ENCODE data around the gene TEX22. TPM values are rescaled to one million over a fixed set of nuclear protein-coding genes. Genes with fewer than 3 reads are reported as not detected.
A peak's percentile ranks its signal among the peaks of the same experiment; 100 is the strongest.

The TEX22 gene
- total RNA-seq, 5 donors from 2014 or later (not counting 1 experiment from before 2014, with no cell fraction given) = 0.93 to 9.0 (median 6.0) TPM

DNA sequence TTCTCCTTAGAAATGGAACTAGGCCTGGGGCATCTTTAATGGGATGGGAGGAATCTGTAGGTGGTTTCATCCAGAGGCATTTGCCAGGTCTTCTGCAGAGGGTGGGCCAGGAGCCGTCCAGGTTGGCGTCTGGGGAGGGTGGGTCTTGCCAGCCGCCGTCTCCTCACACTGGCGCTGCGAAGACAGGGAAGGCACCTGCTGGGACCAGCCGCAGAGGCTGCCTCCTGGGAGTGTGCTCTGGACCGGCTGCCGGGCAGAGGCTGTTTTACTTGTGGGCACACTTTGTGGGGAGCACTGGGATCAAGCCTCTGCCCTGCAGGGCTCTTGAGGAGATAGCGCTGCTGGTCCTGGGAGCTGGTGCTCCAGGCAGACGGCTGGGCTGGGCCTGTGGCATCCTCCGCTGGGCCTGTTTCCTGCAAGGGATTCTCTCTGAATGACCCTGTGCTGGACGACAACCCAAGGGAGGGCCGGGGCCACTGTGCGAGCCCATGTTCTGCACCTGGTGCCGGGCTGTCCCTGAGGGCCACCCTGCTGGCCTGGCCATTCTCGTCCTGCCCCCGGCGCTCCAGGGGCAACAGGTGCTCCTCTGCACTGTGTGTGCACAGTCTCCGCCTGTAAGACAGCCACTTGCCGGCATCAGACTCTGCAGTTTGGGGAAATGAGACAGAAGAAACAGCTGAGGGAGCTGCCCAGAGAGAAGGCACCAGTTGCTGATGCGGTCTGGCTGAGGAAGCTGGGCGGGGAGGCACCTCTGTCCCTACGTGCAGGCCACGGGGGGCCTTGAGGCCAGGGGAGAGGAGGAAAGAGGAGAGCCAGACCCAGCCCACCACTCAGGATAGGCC lies 10.0 kb upstream of the TEX22 start:
- H3K4me3 ChIP-seq (ENCODE audit: control insufficient read depth in 1 of 2, extremely low read depth in 1 of 2, low read length in 1 of 2) = no peak overlapping the region
- no peak for ATAC-seq (replicated peaks in 1 of 4)
- H3K27me3 Mint-ChIP-seq = no peaks in the 10 kb centered on the region
- 94% methylated on average over 22 of the region's 25 CpGs for WGBS (ENCODE audit: insufficient coverage)
- ChIA-PET CTCF (no interaction called here), POLR2A (no interaction called here)
- peaks cover 4 to 24% of the 10 kb centered on the region in 2 donors for H3K36me3 ChIP-seq (ENCODE audit: control insufficient read depth in 2 of 2, extremely low read depth in 1 of 2, insufficient read depth in 1 of 2, low read length in 1 of 2)
- no peaks in the 10 kb centered on the region for H3K9me3 Mint-ChIP-seq
- no peaks in the 10 kb centered on the region for H3K27me3 ChIP-seq (replicated peaks in 1 of 2; ENCODE audit: control insufficient read depth in 2 of 2, extremely low read depth in 1 of 2, insufficient read depth in 2 of 2, low read length in 1 of 2)
- H3K4me1 ChIP-seq (ENCODE audit: control insufficient read depth in 1 of 2, extremely low read depth in 1 of 2, insufficient read depth in 2 of 2, low read length in 2 of 2) = peaks cover 0 to 6% of the 10 kb centered on the region in 2 experiments
- H3K27ac Mint-ChIP-seq = no peak overlapping the region
- no peak overlapping the region for H3K4me3 Mint-ChIP-seq
- H3K27ac ChIP-seq (ENCODE audit: low read length) = no peak overlapping the region
- no peaks in the 10 kb centered on the region for H3K9me3 ChIP-seq
- no peak for DNase-seq
- peaks cover 5% of the 10 kb centered on the region for H3K36me3 Mint-ChIP-seq
- peaks cover 0 to 4% (median 4%) of the 10 kb centered on the region in 3 donors for H3K4me1 Mint-ChIP-seq

DNA sequence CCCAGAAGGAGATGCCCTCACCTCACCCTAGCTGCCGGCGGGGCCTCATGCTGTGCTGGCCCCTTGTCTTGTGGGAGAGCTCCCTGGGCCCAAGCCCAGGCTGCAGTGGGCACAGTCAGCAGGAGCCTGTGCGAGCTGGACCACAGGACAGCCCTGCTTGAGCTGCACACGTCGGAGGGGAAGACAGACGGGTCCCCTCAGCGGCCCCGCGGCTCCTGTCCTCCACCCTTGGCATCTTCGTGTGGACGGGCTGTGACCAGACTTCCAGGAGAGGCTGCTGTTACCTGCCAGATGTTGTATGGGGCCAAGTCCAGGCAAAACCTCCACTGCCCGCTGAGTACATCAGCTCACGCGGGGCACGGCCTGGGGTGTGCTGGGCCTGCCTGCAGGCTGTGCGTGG lies 9.4 kb upstream of the TEX22 start:
- Histone ChIP-seq H3K4me1 (ENCODE audit: control insufficient read depth in 1 of 2, extremely low read depth in 1 of 2, insufficient read depth in 2 of 2, low read length in 2 of 2) (peaks cover 0 to 6% of the 10 kb centered on the region in 2 experiments), H3K9me3 (no peaks in the 10 kb centered on the region), H3K27me3 (replicated peaks in 1 of 2; ENCODE audit: control insufficient read depth in 2 of 2, extremely low read depth in 1 of 2, insufficient read depth in 2 of 2, low read length in 1 of 2) (no peaks in the 10 kb centered on the region), H3K27ac (ENCODE audit: low read length) (no peak overlapping the region), H3K4me3 (ENCODE audit: control insufficient read depth in 1 of 2, extremely low read depth in 1 of 2, low read length in 1 of 2) (no peak overlapping the region), H3K36me3 (ENCODE audit: control insufficient read depth in 2 of 2, extremely low read depth in 1 of 2, insufficient read depth in 1 of 2, low read length in 1 of 2) (peaks cover under 1 to 22% of the 10 kb centered on the region in 2 donors)
- CTCF ChIA-PET = no interaction called here
- H3K4me3 Mint-ChIP-seq = no peak overlapping the region
- POLR2A ChIA-PET = no interaction called here
- ATAC-seq (replicated peaks in 1 of 4) (no peak), DNase-seq (no peak)
- H3K27ac Mint-ChIP-seq = no peak overlapping the region
- no peaks in the 10 kb centered on the region for H3K36me3 Mint-ChIP-seq
- H3K27me3 Mint-ChIP-seq = no peaks in the 10 kb centered on the region
- WGBS (ENCODE audit: insufficient coverage) = 94% methylated on average over 16 of the region's 16 CpGs
- H3K4me1 Mint-ChIP-seq = peaks cover 0 to 4% (median 4%) of the 10 kb centered on the region in 3 donors
- no peaks in the 10 kb centered on the region for H3K9me3 Mint-ChIP-seq

GRCh38 chr14:105389534-105389933 lies 8.8 kb upstream of the TEX22 start:
- no peaks in the 10 kb centered on the region for H3K9me3 Mint-ChIP-seq
- DNase-seq = no peak
- H3K27ac Mint-ChIP-seq = no peak overlapping the region
- Histone ChIP-seq H3K9me3 (no peaks in the 10 kb centered on the region), H3K36me3 (ENCODE audit: control insufficient read depth in 2 of 2, extremely low read depth in 1 of 2, insufficient read depth in 1 of 2, low read length in 1 of 2) (peaks cover 0 to 22% of the 10 kb centered on the region in 2 donors), H3K4me1 (ENCODE audit: control insufficient read depth in 1 of 2, extremely low read depth in 1 of 2, insufficient read depth in 2 of 2, low read length in 2 of 2) (peaks cover 0 to 6% of the 10 kb centered on the region in 2 experiments), H3K4me3 (ENCODE audit: control insufficient read depth in 1 of 2, extremely low read depth in 1 of 2, low read length in 1 of 2) (no peak overlapping the region), H3K27me3 (replicated peaks in 1 of 2; ENCODE audit: control insufficient read depth in 2 of 2, extremely low read depth in 1 of 2, insufficient read depth in 2 of 2, low read length in 1 of 2) (no peaks in the 10 kb centered on the region), H3K27ac (ENCODE audit: low read length) (no peak overlapping the region)
- CTCF ChIA-PET = no interaction called here
- POLR2A ChIA-PET = interaction anchor here in 1 of 2 donors (0.6 kb wide), 1 partner anchor 100 kb away, joined by 3 read pairs; no protein-coding TSS in a partner anchor
- H3K4me1 Mint-ChIP-seq = peaks cover 0 to 4% (median 4%) of the 10 kb centered on the region in 3 donors
- no peak overlapping the region for H3K4me3 Mint-ChIP-seq
- WGBS (ENCODE audit: insufficient coverage) = 93% methylated on average over 9 of the region's 12 CpGs
- no peaks in the 10 kb centered on the region for H3K36me3 Mint-ChIP-seq
- H3K27me3 Mint-ChIP-seq = no peaks in the 10 kb centered on the region
- ATAC-seq (replicated peaks in 1 of 4) = no peak

- peaks cover 0 to 4% (median 4%) of the 10 kb centered on the region in 3 donors for H3K4me1 Mint-ChIP-seq
- POLR2A ChIA-PET = interaction anchor here in 1 of 2 donors (0.6 kb wide), 1 partner anchor 100 kb away, joined by 3 read pairs; no protein-coding TSS in a partner anchor
- Histone ChIP-seq H3K4me3 (ENCODE audit: control insufficient read depth in 1 of 2, extremely low read depth in 1 of 2, low read length in 1 of 2) (no peak overlapping the region), H3K4me1 (ENCODE audit: control insufficient read depth in 1 of 2, extremely low read depth in 1 of 2, insufficient read depth in 2 of 2, low read length in 2 of 2) (peaks cover 0 to 6% of the 10 kb centered on the region in 2 experiments), H3K9me3 (no peaks in the 10 kb centered on the region), H3K36me3 (ENCODE audit: control insufficient read depth in 2 of 2, extremely low read depth in 1 of 2, insufficient read depth in 1 of 2, low read length in 1 of 2) (peaks cover 0 to 17% of the 10 kb centered on the region in 2 donors), H3K27ac (ENCODE audit: low read length) (no peak overlapping the region), H3K27me3 (replicated peaks in 1 of 2; ENCODE audit: control insufficient read depth in 2 of 2, extremely low read depth in 1 of 2, insufficient read depth in 2 of 2, low read length in 1 of 2) (no peaks in the 10 kb centered on the region)
- H3K36me3 Mint-ChIP-seq = no peaks in the 10 kb centered on the region
- H3K27me3 Mint-ChIP-seq = no peaks in the 10 kb centered on the region
- peak in 1 of 4 experiments; percentile 20 for ATAC-seq (replicated peaks in 1 of 4)
- H3K4me3 Mint-ChIP-seq = no peak overlapping the region
- no peaks in the 10 kb centered on the region for H3K9me3 Mint-ChIP-seq
- CTCF ChIA-PET = no interaction called here
- H3K27ac Mint-ChIP-seq = peak overlapping the region in 1 of 2 donors; percentile 36
- peak in 1 of 35 experiments; percentile 16 for DNase-seq
- 66% methylated on average over 22 of the region's 27 CpGs for WGBS (ENCODE audit: insufficient coverage)
Observed at GRCh38 chr14:105389976-105390848, 8.1 kb upstream of the TEX22 start.

DNA sequence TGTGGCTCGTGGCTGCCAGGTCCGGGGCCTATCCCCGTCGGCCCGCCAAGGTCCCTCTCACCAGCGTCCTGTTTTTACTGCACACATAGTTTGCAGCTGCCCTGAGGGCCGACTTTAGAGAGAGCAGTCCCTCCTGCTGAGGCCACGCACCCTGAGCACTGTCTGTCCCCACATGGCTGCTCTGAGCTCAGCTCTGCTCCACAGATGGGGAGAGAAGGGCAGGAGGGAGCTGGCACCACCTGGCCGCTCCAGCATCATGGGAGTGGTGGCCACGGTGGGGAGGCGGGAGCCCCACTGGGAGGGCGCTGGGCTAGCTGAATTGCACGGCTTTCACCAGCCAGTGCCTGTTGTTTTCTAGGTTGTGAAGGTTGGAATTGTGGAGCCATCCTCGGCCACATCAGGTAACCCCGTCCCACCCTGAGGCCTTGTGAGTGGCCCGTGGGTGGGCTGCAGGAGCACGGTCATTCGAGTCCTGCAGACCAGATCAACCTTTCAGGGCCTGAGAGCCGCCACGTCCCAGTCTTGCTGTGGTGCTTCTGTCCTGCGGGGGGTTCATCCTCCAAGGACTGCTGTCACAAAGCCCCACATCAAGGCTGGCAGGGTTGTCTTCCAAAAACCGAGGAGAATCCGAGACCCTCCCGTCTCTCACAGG lies 7.4 kb upstream of the TEX22 start:
- Mint-ChIP-seq H3K27me3 (no peaks in the 10 kb centered on the region), H3K4me1 (peaks cover 0 to 4% (median 4%) of the 10 kb centered on the region in 3 donors), H3K36me3 (no peaks in the 10 kb centered on the region), H3K27ac (no peak overlapping the region), H3K4me3 (no peak overlapping the region), H3K9me3 (no peaks in the 10 kb centered on the region)
- Histone ChIP-seq H3K27me3 (replicated peaks in 1 of 2; ENCODE audit: control insufficient read depth in 2 of 2, extremely low read depth in 1 of 2, insufficient read depth in 2 of 2, low read length in 1 of 2) (no peaks in the 10 kb centered on the region), H3K9me3 (no peaks in the 10 kb centered on the region), H3K4me3 (ENCODE audit: control insufficient read depth in 1 of 2, extremely low read depth in 1 of 2, low read length in 1 of 2) (no peak overlapping the region), H3K27ac (ENCODE audit: low read length) (no peak overlapping the region), H3K4me1 (ENCODE audit: control insufficient read depth in 1 of 2, extremely low read depth in 1 of 2, insufficient read depth in 2 of 2, low read length in 2 of 2) (peaks cover 0 to 6% of the 10 kb centered on the region in 2 experiments), H3K36me3 (ENCODE audit: control insufficient read depth in 2 of 2, extremely low read depth in 1 of 2, insufficient read depth in 1 of 2, low read length in 1 of 2) (peaks cover 0 to 13% of the 10 kb centered on the region in 2 donors)
- POLR2A ChIA-PET = no interaction called here
- WGBS (ENCODE audit: insufficient coverage) = 94% methylated on average over 15 of the region's 24 CpGs
- CTCF ChIA-PET = no interaction called here
- no peak for DNase-seq
- no peak for ATAC-seq (replicated peaks in 1 of 4)

DNA sequence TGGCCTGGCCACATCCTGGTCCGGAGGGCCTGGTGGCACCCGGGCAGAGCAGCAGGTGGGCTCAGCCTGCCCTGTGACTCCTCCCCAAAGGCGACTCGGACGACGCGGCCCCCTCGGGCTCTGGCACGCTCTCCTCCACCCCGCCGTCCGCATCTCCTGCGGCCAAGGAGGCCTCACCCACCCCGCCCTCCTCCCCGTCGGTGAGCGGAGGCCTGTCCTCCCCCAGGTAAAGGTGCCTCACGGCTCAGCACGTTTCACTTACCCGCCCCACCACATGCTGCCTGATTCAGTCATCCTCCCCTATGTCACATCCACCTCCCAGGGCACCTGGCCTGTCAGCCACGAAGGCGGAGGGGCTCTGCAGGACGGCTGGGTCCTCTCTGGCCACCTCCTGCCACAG lies 6.8 kb upstream of the TEX22 start:
- ChIA-PET CTCF (no interaction called here), POLR2A (no interaction called here)
- 93% methylated on average over 16 of the region's 23 CpGs for WGBS (ENCODE audit: insufficient coverage)
- Mint-ChIP-seq H3K4me1 (peaks cover 0 to 4% (median 4%) of the 10 kb centered on the region in 3 donors), H3K36me3 (no peaks in the 10 kb centered on the region), H3K9me3 (no peaks in the 10 kb centered on the region), H3K4me3 (no peak overlapping the region), H3K27ac (no peak overlapping the region), H3K27me3 (no peaks in the 10 kb centered on the region)
- peaks cover 0 to 11% of the 10 kb centered on the region in 2 donors for H3K36me3 ChIP-seq (ENCODE audit: control insufficient read depth in 2 of 2, extremely low read depth in 1 of 2, insufficient read depth in 1 of 2, low read length in 1 of 2)
- DNase-seq (no peak), ATAC-seq (replicated peaks in 1 of 4) (no peak)
- H3K4me1 ChIP-seq (ENCODE audit: control insufficient read depth in 1 of 2, extremely low read depth in 1 of 2, insufficient read depth in 2 of 2, low read length in 2 of 2) = peaks cover 0 to 6% of the 10 kb centered on the region in 2 experiments
- H3K9me3 ChIP-seq = no peaks in the 10 kb centered on the region
- no peak overlapping the region for H3K4me3 ChIP-seq (ENCODE audit: control insufficient read depth in 1 of 2, extremely low read depth in 1 of 2, low read length in 1 of 2)
- H3K27ac ChIP-seq (ENCODE audit: low read length) = no peak overlapping the region
- no peaks in the 10 kb centered on the region for H3K27me3 ChIP-seq (replicated peaks in 1 of 2; ENCODE audit: control insufficient read depth in 2 of 2, extremely low read depth in 1 of 2, insufficient read depth in 2 of 2, low read length in 1 of 2)
